Mucosa of rectum (tissue), 2 donors: ENCODE measurements around the gene PTH2.

Experiments
- H3K27ac ChIP-seq, 2 donors: one replicate each; pipeline ENCODE4 v1.7.0; 2013; ENCODE audit warnings: inconsistent platforms in 2 of 2, low read depth in 2 of 2, low read length in 2 of 2
- H3K27me3 ChIP-seq, 2 donors: one replicate each; pipeline ENCODE4 v1.7.0; 2013; ENCODE audit warnings: low read length in 2 of 2; ENCODE audit not compliant: control insufficient read depth in 2 of 2, insufficient read depth in 2 of 2
- H3K36me3 ChIP-seq, 2 donors: one replicate each; pipeline ENCODE4 v1.7.0; 2013; ENCODE audit warnings: low read length in 2 of 2; ENCODE audit not compliant: control insufficient read depth in 2 of 2, insufficient read depth in 2 of 2
- H3K4me1 ChIP-seq, 2 donors: one replicate each; pipeline ENCODE4 v1.7.0; 2013; ENCODE audit warnings: low read length in 2 of 2, mild to moderate bottlenecking in 1 of 2; ENCODE audit not compliant: control insufficient read depth in 2 of 2, insufficient read depth in 2 of 2
- H3K4me3 ChIP-seq, 2 donors: one replicate each; pipeline ENCODE4 v1.7.0; 2013; ENCODE audit warnings: low read length in 2 of 2
- H3K9ac ChIP-seq, 2 donors: one replicate each; pipeline ENCODE4 v1.7.0; 2013; ENCODE audit warnings: low read length in 2 of 2, low read depth in 1 of 2, mild to moderate bottlenecking in 1 of 2
- H3K9me3 ChIP-seq, 2 donors: one replicate each; pipeline ENCODE4 v1.7.0; 2013; ENCODE audit warnings: low read length in 2 of 2; ENCODE audit not compliant: control insufficient read depth in 2 of 2
- donor health status: healthy.
- donor health status: Normal muscosa, but diverticular disease.

The PTH2 gene

DNA sequence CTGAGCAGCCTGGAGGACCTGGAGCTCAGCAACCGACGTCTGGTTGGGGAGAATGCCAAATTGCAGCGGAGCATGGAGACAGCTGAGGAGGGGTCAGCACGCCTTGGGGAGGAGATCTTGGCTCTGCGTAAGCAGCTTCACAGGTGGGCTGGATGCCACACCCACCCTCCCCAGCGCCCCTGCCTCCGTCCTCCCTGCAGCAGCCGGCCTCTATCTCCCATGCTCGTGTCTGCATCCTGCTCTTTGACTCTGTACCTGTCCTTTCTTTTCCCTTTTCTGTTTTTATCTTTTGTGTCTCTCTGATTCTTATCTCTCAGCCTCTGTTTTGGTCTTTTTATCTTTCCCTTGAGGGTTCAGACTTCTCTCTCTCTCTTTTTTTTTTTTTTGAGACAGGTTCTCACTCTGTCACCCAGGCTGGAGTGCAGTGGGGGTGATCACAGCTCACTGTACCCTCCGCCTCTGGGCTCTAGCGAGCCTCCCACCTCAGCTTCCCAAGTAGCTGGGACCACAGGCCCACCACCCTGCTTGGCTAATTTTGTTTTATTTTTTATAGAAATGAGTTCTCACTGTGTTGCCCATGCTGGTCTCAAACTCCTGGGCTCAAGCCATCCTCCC is 25.1 kb downstream of the PTH2 start:
- H3K4me1 ChIP-seq, result no peaks in the 10 kb centered on the region
- no peaks in the 10 kb centered on the region for H3K36me3 ChIP-seq
- H3K9ac ChIP-seq, result no peak overlapping the region
- H3K27ac ChIP-seq, result no peak overlapping the region
- no peaks in the 10 kb centered on the region for H3K27me3 ChIP-seq
- no peaks in the 10 kb centered on the region for H3K9me3 ChIP-seq
- H3K4me3 ChIP-seq, result no peak overlapping the region

GRCh38 chr19:49396738-49397505 is 26.3 kb downstream of the PTH2 start:
- Histone ChIP-seq H3K36me3 (no peaks in the 10 kb centered on the region), H3K4me3 (no peak overlapping the region), H3K27ac (no peak overlapping the region), H3K9me3 (no peaks in the 10 kb centered on the region), H3K27me3 (peaks cover 2 to 4% of the 10 kb centered on the region in 2 donors), H3K4me1 (no peaks in the 10 kb centered on the region), H3K9ac (no peak overlapping the region)

DNA sequence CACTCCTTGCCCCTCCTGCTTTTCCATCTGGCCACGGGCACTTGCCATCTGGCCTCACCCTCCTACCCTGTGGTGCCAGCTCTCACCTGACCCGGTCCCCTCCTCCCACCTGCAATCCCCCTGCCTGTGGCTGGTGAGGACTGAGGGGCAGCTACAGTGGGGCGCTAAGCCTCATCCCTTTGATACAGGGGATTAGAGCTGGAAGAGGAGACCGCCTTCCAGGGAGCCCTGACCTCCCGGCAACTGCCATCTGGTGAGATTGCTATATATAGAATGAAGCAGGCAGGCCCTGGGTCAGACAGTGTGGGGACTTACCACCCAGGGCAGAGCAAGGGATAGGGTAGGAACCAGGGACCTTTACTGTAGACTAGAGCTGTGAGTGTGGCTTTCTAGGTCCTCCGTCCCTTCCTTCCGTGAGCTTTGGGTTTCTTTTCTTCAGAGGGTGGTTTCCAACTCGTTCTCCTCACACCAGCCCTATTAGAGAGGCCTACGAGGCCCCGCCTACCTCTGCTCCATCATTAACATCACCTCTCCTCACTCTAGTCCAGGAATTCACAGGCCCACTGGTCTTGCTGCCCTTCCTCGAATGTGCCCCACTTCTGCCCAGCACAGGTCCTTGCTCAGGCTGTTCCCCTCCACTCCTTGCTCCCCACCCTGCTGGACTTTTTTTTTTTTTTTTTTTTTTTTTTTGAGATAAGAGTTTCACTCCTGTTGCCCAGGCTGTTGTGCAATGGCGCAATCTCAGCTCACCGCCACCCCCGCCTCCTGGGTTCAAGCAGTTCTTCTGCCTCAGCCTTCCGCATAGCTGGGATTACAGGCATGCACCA is 27.4 kb downstream of the PTH2 start:
- no peaks in the 10 kb centered on the region for H3K36me3 ChIP-seq
- no peaks in the 10 kb centered on the region for H3K4me1 ChIP-seq
- H3K4me3 ChIP-seq, result no peak overlapping the region
- H3K9ac ChIP-seq, result no peak overlapping the region
- no peaks in the 10 kb centered on the region for H3K9me3 ChIP-seq
- peaks cover 2 to 4% of the 10 kb centered on the region in 2 donors for H3K27me3 ChIP-seq
- no peak overlapping the region for H3K27ac ChIP-seq

- H3K9me3 ChIP-seq, result no peaks in the 10 kb centered on the region
- H3K9ac ChIP-seq, result no peak overlapping the region
- no peak overlapping the region for H3K4me3 ChIP-seq
- H3K4me1 ChIP-seq, result no peaks in the 10 kb centered on the region
- H3K27me3 ChIP-seq, result peaks cover 2 to 4% of the 10 kb centered on the region in 2 donors
- no peaks in the 10 kb centered on the region for H3K36me3 ChIP-seq
- H3K27ac ChIP-seq, result no peak overlapping the region
Measured at GRCh38 chr19:49393881-49394280, 29.4 kb downstream of the PTH2 start.

- H3K9ac ChIP-seq, result no peak overlapping the region
- peaks cover 2 to 4% of the 10 kb centered on the region in 2 donors for H3K27me3 ChIP-seq
- H3K27ac ChIP-seq, result no peak overlapping the region
- H3K4me1 ChIP-seq, result no peaks in the 10 kb centered on the region
- no peak overlapping the region for H3K4me3 ChIP-seq
- no peaks in the 10 kb centered on the region for H3K36me3 ChIP-seq
- H3K9me3 ChIP-seq, result no peaks in the 10 kb centered on the region
Measured at GRCh38 chr19:49391581-49392399, 31.5 kb downstream of the PTH2 start.

- H3K27ac ChIP-seq, result no peak overlapping the region
- peaks cover 2 to 4% of the 10 kb centered on the region in 2 donors for H3K27me3 ChIP-seq
- H3K4me3 ChIP-seq, result no peak overlapping the region
- H3K4me1 ChIP-seq, result no peaks in the 10 kb centered on the region
- no peaks in the 10 kb centered on the region for H3K36me3 ChIP-seq
- H3K9me3 ChIP-seq, result no peaks in the 10 kb centered on the region
- H3K9ac ChIP-seq, result no peak overlapping the region
Measured at GRCh38 chr19:49390929-49391359, 32.3 kb downstream of the PTH2 start.

DNA sequence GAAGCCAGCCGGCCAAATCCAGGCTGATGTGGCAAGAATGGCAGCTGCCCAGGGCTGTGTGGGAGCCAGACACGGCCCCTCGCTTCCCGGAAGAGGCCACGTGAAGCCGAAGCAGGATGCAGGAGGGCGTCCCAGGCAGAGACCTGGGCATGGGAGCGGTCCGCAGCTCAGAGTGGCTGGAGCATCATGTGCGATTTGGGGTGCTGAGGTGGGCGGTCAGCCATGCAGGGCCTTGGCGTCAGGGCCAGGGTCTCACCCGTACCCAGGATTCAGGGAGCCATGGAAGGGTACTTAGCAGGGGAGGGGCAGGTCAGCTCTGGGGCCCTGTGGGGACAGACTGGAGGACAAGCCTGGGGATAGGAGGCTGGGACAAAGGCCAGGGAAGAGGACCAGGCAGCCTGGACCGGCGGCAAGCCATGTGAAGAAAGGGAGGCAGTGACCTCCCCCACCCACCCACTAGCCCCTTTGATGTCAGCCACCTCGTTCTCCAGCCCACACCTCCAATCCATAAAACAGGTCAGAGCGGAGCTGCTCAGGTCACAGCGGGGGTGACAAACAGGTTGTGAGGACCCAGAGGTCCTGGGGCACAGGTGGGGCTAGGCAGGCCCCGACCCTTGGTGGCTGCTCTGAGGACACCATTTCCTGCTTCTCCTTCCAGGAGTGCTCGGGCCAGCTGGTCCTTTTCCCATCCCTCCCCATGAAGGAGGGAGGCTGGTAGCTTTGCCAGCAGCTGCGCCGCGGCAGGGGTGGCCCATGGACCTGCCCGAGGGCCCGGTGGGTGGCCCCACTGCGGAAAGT is 32.9 kb downstream of the PTH2 start:
- Histone ChIP-seq H3K27me3 (peaks cover 2 to 4% of the 10 kb centered on the region in 2 donors), H3K4me3 (no peak overlapping the region), H3K27ac (no peak overlapping the region), H3K9ac (no peak overlapping the region), H3K36me3 (no peaks in the 10 kb centered on the region), H3K9me3 (no peaks in the 10 kb centered on the region), H3K4me1 (no peaks in the 10 kb centered on the region)

GRCh38 chr19:49389406-49389805 is 33.8 kb downstream of the PTH2 start:
- no peak overlapping the region for H3K27ac ChIP-seq
- H3K36me3 ChIP-seq, result no peaks in the 10 kb centered on the region
- H3K9ac ChIP-seq, result no peak overlapping the region
- H3K4me1 ChIP-seq, result no peaks in the 10 kb centered on the region
- no peaks in the 10 kb centered on the region for H3K9me3 ChIP-seq
- no peak overlapping the region for H3K4me3 ChIP-seq
- H3K27me3 ChIP-seq, result peaks cover 2 to 4% of the 10 kb centered on the region in 2 donors

GRCh38 chr19:49387936-49388372 is 35.3 kb downstream of the PTH2 start, which contains the start of gene KASH5:
Gene KASH5 (plus strand): TSS chr19:49388249. CDS start chr19:49390884, 2,635 bp downstream.
- no peak within 1 kb of the TSS for H3K9ac ChIP-seq
- no peak within 1 kb of the TSS for H3K27ac ChIP-seq
- H3K9me3 ChIP-seq, result no peaks in the 10 kb centered on the region
- H3K36me3 ChIP-seq, result no peaks in the 10 kb centered on the region
- no peaks in the 10 kb centered on the region for H3K4me1 ChIP-seq
- peaks cover 2 to 4% of the 10 kb centered on the region in 2 donors for H3K27me3 ChIP-seq
- H3K4me3 ChIP-seq, result peak within 1 kb of the TSS; percentile 27 to 37
